HEK293T (cell line): ENCODE measurements around the gene LUM.
"Not testable (repeated sequence)": the region's sequence is repeated elsewhere in the genome, so short reads cannot be mapped to it uniquely, and the experiment has no call there.

Experiments
- CTCF ChIA-PET: fragments of 350-600 bp; formaldehyde crosslinking; extraction: SDS; loops from one replicate; lab custom pipeline; 2021; ENCODE audit warnings: antibody characterized with exemption, inconsistent platforms; lab: Yijun Ruan, JAX
- POLR2A ChIA-PET: fragments of 350-600 bp; formaldehyde crosslinking; extraction: SDS; loops from one replicate; lab custom pipeline; 2020; ENCODE audit warnings: antibody characterized with exemption, inconsistent platforms; lab: Yijun Ruan, JAX
- DNase-seq: peaks from one replicate; pipeline ENCODE4 v3.0.0; 2012; ENCODE audit warnings: mixed read lengths; ENCODE audit errors: extremely low spot score
- ARNT ChIP-seq: fragments of 450-650 bp; IDR thresholded peaks from 2 replicates; pipeline ENCODE4 v1.6.1; 2017; ENCODE audit warnings: mild to moderate bottlenecking
- BHLHE40 ChIP-seq: fragments of 450-650 bp; IDR thresholded peaks from 2 replicates; pipeline ENCODE4 v1.6.1; 2016; ENCODE audit warnings: mild to moderate bottlenecking, moderate library complexity, borderline replicate concordance
- CTBP1 ChIP-seq: fragments of 450-650 bp; IDR thresholded peaks from 2 replicates; pipeline ENCODE4 v1.6.1; 2016; ENCODE audit warnings: borderline replicate concordance
- ELF4 ChIP-seq: fragments of 450-650 bp; IDR thresholded peaks from 2 replicates; pipeline ENCODE4 v1.6.1; 2017; ENCODE audit warnings: antibody characterized with exemption
- FOXA1 ChIP-seq: fragments of 450-650 bp; IDR thresholded peaks from 2 replicates; pipeline ENCODE4 v1.6.1; 2016; ENCODE audit warnings: mild to moderate bottlenecking
- FOXK2 ChIP-seq: fragments of 450-650 bp; IDR thresholded peaks from 2 replicates; pipeline ENCODE4 v1.6.1; 2016; ENCODE audit warnings: mild to moderate bottlenecking
- FOXM1 ChIP-seq: fragments of 450-650 bp; IDR thresholded peaks from 2 replicates; pipeline ENCODE4 v1.6.1; 2017; ENCODE audit warnings: mild to moderate bottlenecking, borderline replicate concordance
- HDGF ChIP-seq: fragments of 450-650 bp; IDR thresholded peaks from 2 replicates; pipeline ENCODE4 v1.6.1; 2017; ENCODE audit warnings: antibody characterized with exemption, borderline replicate concordance
- L3MBTL2 ChIP-seq: fragments of 450-650 bp; conservative IDR thresholded peaks from 2 replicates; pipeline ENCODE4 v1.6.1; 2016; ENCODE audit warnings: mild to moderate bottlenecking
- LEF1 ChIP-seq: fragments of 450-650 bp; IDR thresholded peaks from 2 replicates; pipeline ENCODE4 v1.6.1; 2017; ENCODE audit warnings: mild to moderate bottlenecking, borderline replicate concordance
- NFRKB ChIP-seq: fragments of 450-650 bp; IDR thresholded peaks from 2 replicates; pipeline ENCODE4 v1.6.1; 2016; ENCODE audit warnings: mild to moderate bottlenecking, moderate library complexity
- SP1 ChIP-seq: fragments of 450-650 bp; IDR thresholded peaks from 2 replicates; pipeline ENCODE4 v1.6.1; 2017
- SUZ12 ChIP-seq: fragments of 450-650 bp; IDR thresholded peaks from 2 replicates; pipeline ENCODE4 v1.6.1; 2016; ENCODE audit warnings: mild to moderate bottlenecking
- TARDBP ChIP-seq: fragments of 450-650 bp; IDR thresholded peaks from 2 replicates; pipeline ENCODE4 v1.6.1; 2016
- ZNF384 ChIP-seq: fragments of 450-650 bp; IDR thresholded peaks from 2 replicates; pipeline ENCODE4 v1.6.1; 2016
- TF ChIP-seq, protein P1 (sequence below): fragments of 450-650 bp; IDR thresholded peaks from 2 replicates; pipeline ENCODE4 v1.6.1; 2016

The LUM gene

DNA sequence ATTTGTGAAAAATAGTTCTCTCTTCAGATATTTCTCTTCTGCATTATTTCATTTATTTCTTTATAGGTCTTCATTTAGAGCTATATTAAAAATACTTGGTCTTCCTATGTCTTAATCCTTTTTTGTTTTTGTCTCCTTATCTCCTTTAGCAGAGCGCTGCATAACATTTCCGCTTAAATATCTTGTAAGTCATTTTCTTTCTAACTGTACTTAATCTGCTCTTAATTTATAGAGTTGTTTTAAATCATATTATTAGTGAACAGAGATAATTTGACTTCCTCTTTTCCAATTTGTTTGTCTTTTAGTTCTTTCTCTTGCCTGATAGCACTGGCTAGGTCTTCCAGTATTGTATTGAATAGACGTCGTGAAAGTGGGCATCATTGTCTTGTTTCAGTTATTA, 18.0 kb downstream of the LUM start:
- POLR2A ChIA-PET = no interaction called here
- DNase-seq = no peak
- TF ChIP-seq FOXM1 (no peak), CTBP1 (no peak), SUZ12 (no peak)
- CTCF ChIA-PET = no interaction called here

DNA sequence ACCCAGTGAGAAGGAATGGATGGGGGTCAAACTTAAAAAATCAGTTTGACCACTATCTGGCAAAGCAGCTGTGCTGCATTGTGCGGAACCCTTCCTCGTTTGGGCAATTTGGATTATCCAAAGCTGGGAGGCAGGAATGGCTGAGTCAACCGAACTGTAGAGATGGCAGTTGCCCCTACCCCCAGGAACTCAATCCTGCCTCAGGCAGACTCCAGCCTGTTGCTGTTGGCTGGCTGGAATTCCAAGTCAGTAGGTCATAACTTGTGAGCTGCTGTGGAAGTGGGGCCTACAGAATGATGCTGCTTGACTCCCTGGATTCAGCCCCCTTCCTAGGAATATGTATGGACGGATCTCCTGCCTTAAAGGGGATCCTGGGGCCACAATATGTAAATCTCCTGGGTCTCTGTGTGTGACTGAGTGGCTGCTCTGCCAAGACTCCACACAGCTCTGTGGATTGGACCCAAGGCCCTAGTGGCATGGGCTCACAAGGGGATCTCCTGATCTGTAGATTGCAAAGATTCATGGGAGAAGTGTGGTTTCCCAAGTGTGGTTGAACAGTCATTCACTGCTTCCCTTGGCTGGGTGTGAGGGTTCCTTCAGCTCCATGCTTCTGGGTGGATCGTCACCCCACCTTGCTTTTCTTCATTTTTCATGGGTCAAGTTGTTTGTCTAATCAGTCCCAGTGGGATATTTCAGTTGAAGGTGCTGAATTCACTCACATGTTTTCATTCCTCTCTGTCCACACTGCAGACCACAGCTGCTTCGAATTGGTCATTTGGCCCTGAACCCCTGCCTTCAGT, 19.2 kb downstream of the LUM start:
- DNase-seq = no peak
- POLR2A ChIA-PET = no interaction called here
- TF ChIP-seq FOXA1 = no peak
- TF ChIP-seq NFRKB = no peak
- TF ChIP-seq HDGF = no peak
- no peak for TF ChIP-seq CTBP1
- TF ChIP-seq ZNF384 = no peak
- TF ChIP-seq SP1 = no peak
- CTCF ChIA-PET = no interaction called here

DNA sequence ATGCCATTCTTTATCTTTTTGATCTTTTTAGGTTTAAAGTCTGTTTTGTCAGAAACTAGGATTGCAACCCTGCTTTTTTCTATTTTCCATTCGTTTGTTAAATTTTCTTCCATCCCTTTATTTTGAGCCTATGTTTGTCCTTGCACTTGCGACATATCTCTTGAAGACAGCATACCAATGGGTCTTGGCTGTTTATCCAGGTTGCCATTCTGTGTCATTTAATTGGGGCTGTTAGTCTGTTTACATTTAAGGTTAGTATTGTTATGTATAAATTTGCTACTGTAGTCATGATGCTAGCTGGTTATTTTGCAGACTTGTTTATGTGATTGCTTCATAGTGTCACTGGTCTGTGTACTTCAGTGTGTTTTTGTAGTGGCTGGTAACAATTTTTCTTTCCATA, 21.3 kb downstream of the LUM start:
- CTCF ChIA-PET, DNase-seq, POLR2A ChIA-PET: not testable (repeated sequence)

DNA sequence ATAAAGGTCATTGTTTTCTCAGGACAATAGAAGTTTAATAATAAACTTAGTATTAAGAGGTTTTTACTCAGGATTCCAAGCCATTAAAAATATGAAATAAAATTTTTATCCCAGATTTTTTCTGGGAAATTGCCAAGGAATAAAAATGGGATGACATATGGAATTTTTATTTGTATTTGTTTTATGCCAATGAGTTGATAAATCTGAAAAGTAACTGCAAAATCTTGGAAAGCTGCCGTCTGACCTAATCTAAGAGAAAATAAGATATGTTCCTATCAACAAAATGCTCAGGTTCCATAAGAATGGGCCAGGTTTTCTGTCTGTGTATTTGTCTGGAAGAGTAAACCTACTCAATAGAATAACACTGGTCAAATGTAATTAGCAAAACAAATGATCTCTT, 31.3 kb downstream of the LUM start:
- ChIA-PET CTCF (interaction anchor here (1.2 kb wide), 1 partner anchor 28 kb away, joined by 3 read pairs; no protein-coding TSS in a partner anchor), POLR2A (no interaction called here)

DNA sequence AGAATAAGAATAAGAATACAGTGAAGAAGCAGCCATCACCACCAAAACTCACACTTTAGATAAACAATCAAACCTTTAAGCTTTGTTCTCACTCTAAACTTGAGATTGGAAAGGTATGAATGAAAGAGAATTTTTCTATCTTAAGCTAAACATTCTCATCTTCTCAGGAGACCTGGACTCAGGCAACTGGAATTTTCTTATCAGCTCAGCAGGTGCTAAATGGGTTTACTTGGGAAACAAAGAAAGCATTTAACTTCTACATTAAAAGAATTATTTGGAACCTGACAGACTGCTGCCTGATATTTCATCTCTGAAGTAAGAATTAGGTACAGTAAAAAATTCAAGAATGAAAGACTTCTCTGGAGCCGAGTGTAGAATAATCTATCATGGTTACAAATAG, 32.8 kb downstream of the LUM start:
- DNase-seq = no peak
- TF ChIP-seq CTBP1 (no peak), FOXK2 (no peak), ELF4 (no peak), ARNT (no peak), LEF1 (no peak), SP1 (no peak), FOXM1 (no peak), NFRKB (no peak), BHLHE40 (no peak), TARDBP (no peak), FOXA1 (no peak), L3MBTL2 (no peak), ZNF384 (no peak), SUZ12 (no peak), HDGF (no peak)
- TF ChIP-seq, protein P1, sequence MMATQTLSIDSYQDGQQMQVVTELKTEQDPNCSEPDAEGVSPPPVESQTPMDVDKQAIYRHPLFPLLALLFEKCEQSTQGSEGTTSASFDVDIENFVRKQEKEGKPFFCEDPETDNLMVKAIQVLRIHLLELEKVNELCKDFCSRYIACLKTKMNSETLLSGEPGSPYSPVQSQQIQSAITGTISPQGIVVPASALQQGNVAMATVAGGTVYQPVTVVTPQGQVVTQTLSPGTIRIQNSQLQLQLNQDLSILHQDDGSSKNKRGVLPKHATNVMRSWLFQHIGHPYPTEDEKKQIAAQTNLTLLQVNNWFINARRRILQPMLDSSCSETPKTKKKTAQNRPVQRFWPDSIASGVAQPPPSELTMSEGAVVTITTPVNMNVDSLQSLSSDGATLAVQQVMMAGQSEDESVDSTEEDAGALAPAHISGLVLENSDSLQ = no peak
- ChIA-PET CTCF (interaction anchor here (1.2 kb wide), 1 partner anchor 30 kb away, joined by 3 read pairs; no protein-coding TSS in a partner anchor), POLR2A (no interaction called here)

More for the DNA sequence above, 31.3 kb downstream of the LUM start:
- TF ChIP-seq HDGF (no peak), ZNF384 (no peak), L3MBTL2 (no peak), FOXK2 (no peak), CTBP1 (no peak), NFRKB (no peak), SP1 (no peak), TARDBP (no peak), ARNT (no peak), FOXA1 (no peak), ELF4 (no peak), BHLHE40 (no peak), LEF1 (no peak), FOXM1 (no peak), SUZ12 (no peak)
- TF ChIP-seq, protein P1 = no peak
- no peak for DNase-seq

DNA sequence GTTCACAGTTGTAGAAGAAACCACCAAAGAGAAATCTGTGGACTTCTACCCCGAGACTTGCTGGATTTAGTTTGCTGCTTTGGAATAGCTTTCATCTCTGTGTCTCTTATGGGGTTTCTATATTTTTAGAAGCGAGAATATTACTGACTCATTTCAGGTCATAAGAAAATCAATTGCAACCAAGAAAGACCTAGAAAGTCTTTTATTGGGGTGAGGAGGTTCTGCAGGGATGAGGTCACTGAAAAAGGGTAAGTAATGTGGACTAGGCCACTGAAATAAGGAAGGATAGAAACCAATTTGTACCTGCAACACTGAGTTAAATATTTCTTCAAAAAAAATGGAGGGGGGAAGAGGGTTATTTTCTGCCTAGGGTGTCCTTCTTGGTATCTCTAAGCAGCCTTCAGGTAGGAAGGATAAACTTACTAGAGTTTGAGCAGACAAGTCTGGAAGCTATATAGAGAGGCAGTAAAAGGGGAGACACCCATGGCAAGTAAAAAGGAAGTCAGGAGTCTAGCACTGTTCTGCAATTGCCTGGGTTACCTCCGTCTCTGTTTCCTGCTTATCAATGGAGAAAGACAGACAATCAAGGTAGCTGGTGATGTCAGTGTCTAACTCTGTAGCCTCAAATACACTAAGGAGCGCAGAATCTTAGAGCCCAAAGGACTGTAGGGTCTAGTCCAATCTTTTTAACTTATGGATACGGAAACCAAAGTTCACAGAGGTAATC, 33.9 kb downstream of the LUM start:
- TF ChIP-seq TARDBP (no peak), HDGF (no peak), FOXA1 (no peak), L3MBTL2 (no peak), ELF4 (no peak), LEF1 (no peak), FOXM1 (no peak), FOXK2 (no peak), ARNT (no peak), ZNF384 (no peak), CTBP1 (no peak), NFRKB (no peak), BHLHE40 (no peak), SUZ12 (no peak), SP1 (no peak)
- TF ChIP-seq, protein P1 = no peak
- ChIA-PET POLR2A (no interaction called here), CTCF (no interaction called here)
- DNase-seq = no peak
